HG03066 (cell line): ENCODE data around the gene CEACAM5.
"Not testable (repeated sequence)": the region's sequence is repeated elsewhere in the genome, so short reads cannot be mapped to it uniquely, and the experiment has no call there.

Source experiments
- ATAC-seq: cut with Tn5 transposase; IDR thresholded peaks from one replicate; pipeline ENCODE4 v1.9.1; 2021; ENCODE audit warnings: low read depth; ENCODE audit not compliant: unreplicated experiment

Gene CEACAM5

DNA sequence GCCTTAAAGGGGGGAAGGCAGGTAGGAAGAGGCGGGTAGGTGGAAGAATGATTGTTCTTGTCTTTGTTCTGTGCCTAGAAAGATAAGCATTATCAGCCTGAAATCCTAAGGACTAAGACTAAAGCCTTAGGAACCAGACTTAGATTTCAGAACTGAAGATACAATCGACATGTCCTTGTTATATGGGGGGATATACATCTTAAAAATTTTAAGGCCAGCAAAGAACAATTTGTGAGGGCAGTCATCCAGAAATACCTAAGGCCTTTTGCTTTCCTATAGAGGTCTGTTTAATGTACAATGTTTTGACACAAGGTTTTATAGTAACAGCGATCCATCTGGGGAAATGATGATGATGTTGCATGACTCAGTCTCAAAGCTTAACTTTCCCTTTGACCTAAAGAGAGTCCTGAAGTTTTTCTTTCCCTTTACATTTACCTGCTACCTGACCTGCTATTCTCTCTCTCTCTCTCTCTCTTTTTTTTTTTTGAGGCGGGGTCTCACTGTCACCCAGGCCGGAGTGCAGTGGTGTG, 26.7 kb downstream of the CEACAM5 start:
- no peak for ATAC-seq

DNA sequence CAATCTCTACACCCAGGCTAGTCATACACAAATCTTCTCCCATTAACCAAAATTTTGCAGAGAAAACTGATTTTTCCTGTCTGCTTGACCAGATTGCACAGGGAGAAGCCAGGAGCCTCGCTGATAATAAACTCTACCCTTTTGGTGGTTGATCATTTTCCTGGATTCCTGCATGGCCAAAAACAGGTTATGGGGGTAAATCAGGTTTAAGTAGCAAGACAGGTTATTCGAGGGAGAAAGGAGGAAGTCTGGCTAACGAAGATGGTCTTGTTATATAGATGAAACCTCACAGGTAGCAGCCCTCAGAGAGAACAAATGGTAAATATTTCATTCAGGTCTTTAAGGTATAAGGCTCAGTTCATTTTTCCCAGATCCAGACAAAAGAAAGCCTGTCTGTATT, 30.9 kb downstream of the CEACAM5 start:
- ATAC-seq = no peak

DNA sequence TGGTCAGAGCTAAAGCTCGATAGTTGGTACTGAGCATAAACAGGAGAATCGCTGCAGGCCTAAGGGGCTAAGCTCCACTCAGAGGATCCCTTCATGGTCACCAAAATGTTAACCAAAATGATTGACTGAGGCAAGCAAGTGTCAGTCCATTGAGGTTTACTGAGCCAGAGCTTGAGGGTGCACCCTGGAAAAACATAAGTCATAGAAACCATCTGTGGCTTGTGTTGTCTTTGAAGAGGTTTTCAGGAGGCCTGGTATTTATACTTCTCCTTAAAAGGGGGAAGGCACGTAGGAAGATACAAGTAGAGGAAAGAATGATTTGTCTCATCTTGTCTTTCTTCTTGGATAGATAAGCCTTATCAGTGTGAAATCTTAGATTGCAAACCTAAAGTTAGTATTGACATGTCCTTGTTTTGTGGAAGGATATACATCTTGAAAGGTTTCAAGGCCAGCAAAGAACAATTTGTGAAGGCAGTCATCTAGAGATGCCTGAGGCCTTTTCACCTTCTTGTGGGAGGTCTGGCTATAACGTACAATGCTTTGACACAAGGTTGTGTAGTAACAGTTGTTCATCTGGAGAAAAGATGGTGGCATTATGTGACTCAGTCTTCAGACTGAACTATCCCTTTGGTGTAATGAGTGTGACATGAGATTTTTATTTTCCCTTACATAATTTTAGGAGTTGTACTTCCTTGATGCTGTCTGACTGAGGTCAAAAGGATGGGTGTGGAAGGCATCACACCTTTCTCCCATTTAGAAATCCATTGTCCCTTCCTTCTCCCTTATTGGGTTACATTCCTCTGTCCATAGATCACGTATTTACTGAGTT, 32.2 kb downstream of the CEACAM5 start:
- ATAC-seq = no peak

DNA sequence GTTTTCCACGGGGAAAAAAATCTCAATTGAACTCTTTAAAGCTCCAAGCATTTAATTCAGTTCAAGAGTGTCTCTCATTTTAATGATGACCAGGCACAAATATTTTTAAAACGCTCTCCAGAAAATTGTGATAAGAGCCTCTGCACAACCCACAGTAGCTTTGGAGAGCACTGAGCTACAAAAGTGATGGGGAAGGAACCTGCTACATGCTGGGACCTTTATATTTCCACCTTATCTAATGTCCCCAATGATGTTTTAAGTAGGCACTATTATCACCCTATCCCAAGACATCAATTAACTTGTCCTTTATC, 32.8 kb downstream of the CEACAM5 start:
- ATAC-seq = no peak

DNA sequence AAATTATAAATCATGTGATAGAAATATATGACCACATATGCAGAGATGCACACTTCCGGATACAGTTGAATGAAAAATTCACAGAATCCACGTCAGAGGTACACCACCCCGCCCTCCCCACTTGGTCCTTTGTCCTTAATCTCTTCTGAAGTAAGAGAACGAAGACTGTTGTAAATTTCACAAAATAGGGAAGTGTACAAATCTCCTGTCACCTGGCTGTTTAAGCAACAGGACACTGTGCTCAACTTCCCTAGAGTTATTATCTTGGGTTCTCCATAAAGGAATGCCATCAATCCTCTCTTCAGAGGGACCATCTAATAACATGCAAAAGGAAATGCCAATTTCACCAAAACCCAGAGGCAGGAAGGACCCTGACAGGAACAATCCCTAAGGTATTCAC, 36.4 kb downstream of the CEACAM5 start:
- no peak for ATAC-seq

DNA sequence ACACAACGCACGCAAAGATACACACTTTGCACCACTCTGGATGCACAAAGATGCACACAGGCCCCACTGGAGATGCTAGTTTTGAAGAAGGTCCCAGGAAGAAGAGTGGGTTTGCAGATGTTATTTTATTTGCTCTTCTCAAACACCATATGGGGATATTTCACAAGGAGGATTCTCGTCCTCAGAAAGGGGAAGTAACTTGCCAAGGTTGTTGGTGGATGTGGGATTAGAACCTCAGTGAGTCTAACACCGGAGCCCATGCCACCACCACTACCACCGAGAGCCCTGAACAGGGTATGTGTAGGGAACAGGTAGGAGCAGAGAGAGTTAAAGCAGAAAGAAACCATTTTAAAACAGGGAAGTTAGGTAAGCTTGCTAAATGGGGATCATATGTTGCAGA, 37.3 kb downstream of the CEACAM5 start:
- no peak for ATAC-seq

DNA sequence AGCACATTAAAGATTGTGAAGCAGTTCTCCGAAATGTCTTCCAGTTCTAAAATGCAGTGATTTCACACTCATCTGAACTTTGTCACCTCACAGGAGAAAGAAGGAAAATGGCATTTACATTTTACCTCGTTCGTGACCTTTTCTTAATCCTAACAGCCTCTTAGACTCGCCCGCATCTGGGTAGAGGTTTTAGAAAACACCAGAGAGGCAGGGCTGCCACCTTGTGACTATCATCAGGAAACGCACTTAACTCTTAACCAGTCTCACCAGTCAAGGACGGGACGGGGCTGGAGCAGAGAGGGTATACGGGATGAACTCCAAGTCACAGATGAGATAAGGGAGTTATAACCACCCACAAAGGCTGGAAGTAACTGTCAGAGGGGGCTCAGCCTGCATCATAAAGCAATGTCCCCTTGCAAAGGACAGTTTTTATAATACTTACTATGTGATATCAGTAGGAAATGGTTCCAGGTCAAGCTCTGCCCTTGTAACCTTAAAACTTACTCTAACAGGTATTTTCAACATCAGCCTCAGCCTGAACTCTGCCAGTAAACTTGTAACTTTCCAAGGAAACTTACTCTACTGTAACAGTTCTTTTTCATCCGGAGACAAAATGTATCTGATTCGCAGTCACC, 38.3 kb downstream of the CEACAM5 start:
- ATAC-seq = no peak

DNA sequence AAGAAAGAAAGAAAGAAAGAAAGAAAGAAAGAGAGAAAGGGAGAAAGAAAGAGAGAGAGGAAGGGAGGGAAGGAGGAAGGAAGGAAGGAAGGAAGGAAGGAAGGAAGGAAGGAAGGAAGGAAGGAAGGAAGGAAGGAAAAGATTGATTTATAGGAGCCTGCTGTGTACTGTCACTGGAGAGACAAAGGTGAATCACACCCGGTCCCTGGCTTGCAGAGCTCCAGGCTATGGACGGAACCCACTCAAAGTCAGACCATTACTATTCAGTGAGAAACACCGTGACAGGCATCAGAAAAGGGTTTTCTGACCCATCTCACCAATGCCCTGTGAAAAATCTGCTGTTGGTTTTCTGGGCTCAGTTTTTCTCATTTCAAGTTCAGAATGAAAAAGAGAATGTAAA, 39.6 kb downstream of the CEACAM5 start:
- no peak for ATAC-seq

DNA sequence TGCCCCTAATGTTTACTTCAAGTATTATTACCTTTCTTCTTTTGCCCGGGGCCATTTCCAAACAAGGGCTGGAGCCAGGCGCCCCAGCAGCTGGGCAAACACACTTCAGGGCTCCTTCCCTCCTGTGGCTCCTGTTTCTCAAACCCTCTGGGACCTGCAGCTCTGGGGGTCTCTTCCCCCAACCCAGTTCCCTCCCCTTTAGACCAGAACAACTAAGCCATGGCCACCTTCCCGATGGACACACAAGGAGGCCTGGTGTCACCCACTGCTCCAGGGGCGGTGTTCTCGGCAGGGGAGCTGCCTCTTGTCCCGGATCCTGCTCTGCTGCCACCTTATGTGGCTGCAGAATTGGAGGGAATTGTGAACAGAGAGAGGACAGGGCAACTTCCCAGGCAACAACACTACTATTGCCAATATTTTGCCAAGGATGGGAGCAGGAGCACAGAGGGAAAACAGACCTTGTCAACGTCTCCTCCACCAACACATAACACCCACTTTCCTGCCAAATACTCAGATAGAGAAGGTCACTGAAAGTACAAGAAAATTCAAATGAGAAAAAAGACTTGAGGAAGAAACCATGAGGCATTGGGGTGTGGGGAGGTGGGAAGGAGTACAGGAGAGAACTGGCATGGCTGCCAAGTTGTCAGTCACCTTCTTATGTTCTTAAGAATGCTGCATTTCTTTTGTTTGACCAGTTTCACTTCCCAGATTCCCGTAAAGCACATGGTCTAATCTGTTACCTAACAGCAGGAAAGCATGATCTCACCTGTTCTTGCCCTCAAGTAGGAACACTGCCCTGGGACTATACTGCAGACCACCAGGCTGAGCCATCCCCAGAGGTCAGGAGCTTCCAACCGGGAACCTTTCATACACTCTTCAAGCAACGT, 42.1 kb downstream of the CEACAM5 start:
- not testable (repeated sequence) for ATAC-seq

DNA sequence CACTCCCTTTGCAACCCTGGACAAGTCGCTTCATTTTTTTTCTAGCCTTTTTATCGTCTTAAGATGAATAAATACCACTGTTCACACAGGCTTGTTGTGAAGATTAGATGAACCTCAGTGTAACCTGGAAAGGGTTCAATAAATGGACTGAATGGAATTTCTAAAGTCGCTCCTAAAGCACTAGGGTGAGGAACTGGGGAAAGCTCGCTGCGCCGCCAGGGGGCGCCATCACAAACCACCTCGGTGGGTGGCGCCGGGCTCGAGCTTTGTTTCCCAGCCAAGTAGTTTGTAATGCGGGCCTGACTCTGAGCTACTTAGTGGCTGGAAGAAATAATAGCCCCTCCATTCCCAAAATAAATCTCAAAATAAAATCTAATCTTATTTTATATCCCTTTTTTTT, 44.7 kb downstream of the CEACAM5 start:
- no peak for ATAC-seq

DNA sequence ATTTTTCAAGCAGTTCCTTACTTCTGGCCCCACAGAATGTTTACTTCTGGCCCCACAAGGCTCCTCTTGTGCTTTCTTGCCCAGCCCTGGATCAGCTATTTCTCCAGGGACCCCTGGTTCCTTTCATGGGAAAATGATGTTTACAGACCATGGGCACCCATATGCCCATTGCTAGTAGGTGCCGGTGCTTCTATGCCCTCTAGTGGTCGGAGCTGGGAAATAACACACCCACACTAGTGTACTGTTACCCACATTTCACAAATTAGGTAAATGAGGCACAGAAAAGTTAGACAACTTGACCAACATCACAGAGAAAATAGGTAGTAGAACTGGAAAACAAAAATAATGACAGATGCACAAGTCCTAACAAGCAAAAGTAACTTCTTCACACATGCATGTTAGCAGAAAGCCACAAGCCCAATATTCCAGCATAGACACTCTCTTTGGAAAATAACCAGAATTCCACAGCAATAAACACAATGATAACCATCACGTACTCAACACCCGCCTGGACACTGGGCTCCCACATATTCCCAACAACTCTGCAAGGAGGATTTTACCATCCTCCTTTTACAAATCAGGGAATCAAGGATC, 45.6 kb downstream of the CEACAM5 start:
- no peak for ATAC-seq

DNA sequence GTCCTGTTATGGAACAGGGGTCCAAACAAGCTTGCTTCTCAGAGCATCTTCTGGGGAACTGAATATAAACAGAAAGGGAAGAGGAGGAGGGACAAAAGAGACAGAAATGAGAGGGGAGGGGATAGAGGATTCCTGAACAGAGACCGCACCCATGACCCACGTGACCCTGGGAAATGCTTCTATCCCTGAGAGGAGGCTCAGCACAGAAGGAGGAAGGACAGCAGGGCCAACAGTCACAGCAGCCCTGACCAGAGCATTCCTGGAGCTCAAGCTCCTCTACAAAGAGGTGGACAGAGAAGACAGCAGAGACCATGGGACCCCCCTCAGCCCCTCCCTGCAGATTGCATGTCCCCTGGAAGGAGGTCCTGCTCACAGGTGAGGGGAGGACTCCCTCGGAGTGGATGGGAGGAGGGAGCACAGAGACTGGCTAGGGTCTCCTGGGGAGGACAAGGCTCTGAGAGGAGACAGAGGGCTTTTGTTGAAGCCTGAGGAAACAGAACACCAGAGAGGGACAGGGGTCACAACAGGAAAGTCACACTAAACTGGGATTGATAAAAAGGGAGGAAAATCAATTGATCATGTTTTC, 47.0 kb downstream of the CEACAM5 start, which contains the start of gene CEACAM6:
Gene CEACAM6, plus strand, starts transcription at position 203 of the 586 bp plus-strand sequence. Its CDS starts 109 bp downstream, at position 312.
- no peak for ATAC-seq

DNA sequence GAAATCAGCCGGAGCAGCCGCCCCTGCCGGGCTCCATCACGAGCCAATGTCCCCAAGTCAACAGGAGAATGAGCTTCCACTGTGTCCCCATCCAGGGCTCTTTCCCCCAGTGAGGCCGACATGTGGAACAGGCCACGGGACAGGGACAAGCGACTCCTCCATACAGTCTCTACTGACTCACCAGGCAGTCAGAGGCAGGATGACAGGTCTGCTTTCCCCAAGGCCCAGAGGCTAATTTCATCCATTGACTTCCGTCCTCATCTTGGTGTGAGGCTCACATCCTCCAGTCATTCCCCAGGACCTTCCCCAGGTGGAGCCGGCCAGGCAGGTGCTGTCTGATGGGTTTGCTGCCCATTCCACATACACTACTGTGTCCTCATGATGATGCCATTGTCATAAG, 50.4 kb downstream of the CEACAM5 start:
- ATAC-seq = no peak

DNA sequence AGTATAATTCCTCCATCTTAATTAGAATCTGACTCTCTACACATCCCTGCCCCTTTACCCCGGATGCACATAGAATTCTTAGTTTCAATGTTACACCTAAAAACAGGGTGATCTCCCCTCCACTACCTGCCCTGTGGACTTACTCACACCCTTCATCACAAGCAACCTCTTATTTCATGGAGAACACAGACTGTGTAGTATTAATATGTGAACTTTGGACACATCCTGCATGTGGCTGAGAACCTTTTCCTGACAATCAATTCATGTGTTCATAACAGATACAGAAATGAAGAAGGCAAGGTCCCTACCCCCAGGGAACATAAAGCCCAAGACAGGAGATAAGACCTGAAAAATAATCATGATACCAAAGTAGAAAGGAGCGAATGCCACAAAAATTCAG, 58.7 kb downstream of the CEACAM5 start:
- no peak for ATAC-seq

DNA sequence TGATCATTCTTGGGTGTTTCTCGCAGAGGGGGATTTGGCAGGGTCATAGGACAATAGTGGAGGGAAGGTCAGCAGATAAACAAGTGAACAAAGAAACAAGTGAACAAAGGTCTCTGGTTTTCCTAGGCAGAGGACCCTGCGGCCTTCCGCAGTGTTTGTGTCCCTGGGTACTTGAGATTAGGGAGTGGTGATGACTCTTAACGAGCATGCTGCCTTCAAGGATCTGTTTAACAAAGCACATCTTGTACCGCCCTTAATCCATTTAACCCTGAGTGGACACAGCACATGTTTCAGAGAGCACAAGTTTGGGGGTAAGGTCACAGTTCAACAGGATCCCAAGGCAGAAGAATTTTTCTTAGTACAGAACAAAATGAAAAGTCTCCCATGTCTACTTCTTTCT, 59.7 kb downstream of the CEACAM5 start:
- not testable (repeated sequence) for ATAC-seq

DNA sequence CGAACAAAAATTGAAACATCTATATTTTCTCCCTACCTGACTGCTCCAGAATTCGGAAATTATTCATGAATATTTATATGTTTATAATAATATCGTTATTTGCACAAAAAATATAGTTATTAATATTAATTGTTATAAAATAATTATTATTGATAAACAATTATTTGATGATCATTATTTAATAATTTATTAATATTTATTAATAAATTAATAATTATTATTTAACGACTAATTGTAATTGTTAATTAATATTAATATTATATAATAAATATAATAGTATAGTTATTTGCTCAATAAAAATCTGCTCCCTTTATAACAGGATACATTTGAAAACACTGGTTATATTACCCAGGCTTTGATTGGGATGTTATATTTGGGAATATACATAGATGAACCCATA, 61.2 kb downstream of the CEACAM5 start:
- no peak for ATAC-seq

DNA sequence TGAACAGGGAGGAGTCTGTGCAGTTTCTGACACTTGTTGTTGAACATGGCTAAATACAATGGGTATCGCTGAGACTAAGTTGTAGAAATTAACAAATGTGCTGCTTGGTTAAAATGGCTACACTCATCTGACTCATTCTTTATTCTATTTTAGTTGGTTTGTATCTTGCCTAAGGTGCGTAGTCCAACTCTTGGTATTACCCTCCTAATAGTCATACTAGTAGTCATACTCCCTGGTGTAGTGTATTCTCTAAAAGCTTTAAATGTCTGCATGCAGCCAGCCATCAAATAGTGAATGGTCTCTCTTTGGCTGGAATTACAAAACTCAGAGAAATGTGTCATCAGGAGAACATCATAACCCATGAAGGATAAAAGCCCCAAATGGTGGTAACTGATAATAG, 63.0 kb downstream of the CEACAM5 start:
- no peak for ATAC-seq

DNA sequence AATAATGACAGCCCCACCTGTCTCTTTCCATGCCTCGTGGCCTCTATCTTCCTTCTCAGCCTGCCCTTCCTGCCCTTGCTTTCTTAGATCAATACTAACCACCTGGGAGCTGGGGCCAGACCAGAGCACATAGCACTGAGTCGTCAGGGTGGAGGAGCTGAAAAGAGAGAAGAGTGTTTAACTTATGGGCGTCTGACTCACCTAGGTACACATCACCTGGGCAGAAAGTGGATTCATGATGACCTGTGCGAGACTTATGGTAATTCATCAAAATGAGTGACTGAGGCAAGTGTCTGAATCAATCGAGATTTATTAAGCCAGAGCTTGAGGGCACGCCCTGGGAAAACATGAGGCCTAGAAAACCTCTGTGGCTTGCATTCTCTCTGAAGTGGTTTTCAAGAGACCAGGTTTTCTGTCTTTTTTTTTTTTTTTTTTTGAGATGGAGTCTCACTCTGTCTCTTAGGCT, 66.1 kb downstream of the CEACAM5 start:
- no peak for ATAC-seq

DNA sequence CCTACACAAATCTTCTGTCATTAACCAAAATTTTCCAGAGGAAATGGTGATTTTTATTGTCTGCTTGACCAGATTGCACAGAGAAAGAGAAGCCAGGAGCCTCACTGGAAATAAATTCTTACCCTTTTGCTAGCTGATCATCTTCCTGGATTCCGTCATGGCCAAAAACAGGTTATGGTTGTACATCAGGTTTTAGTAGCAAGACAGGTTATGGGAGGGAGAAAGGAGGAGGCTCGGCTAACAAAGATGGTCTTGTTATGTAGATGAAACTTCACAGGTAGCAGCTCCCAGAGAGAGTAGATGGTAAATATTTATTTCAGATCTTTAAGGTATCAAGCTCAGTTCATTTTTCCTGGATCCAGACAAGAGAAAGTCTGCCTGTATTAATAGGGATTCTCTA, 68.3 kb downstream of the CEACAM5 start:
- ATAC-seq = no peak
